Motor neuron (in vitro differentiated cells): ENCODE measurements around the gene FOXL3. TPM values are rescaled to one million over a fixed set of nuclear protein-coding genes. Genes with fewer than 3 reads are reported as not detected.

Source experiments
- ATAC-seq, 8 experiments: fragments of 200-7000 bp; cut with Tn5 transposase; replicated peaks in 6 of 8; 2 replicates each; pipeline ENCODE4 v1.8.0; 2021; ENCODE audit warnings: mild to moderate bottlenecking in 8 of 8, moderate library complexity in 8 of 8
- H3K27ac ChIP-seq, 2 donors: fragments of 250-450 bp; sonication (Bioruptor Pico); 2 replicates each; pipeline ENCODE4 v1.9.0; 2021; ENCODE audit warnings: antibody characterized with exemption in 2 of 2, mild to moderate bottlenecking in 2 of 2, moderate library complexity in 1 of 2
- H3K4me1 ChIP-seq, 2 donors: fragments of 250-450 bp; sonication (Bioruptor Pico); replicated peaks in 1 of 2; 2 replicates each; pipeline ENCODE4 v1.6.1; 2021; ENCODE audit warnings: antibody characterized with exemption in 2 of 2, mild to moderate bottlenecking in 2 of 2, moderate library complexity in 1 of 2
- H3K4me3 ChIP-seq, 5 donors: fragments of 250-450 bp; sonication (Bioruptor Pico); 2 replicates each; pipeline ENCODE4 v1.9.0; 2021; ENCODE audit warnings: antibody characterized with exemption in 5 of 5, mild to moderate bottlenecking in 5 of 5, moderate library complexity in 4 of 5
- WGBS, 10 experiments: fragments of 450-650 bp; shearing (Covaris generic); methylation state at CpG; one replicate each; pipeline ENCODE4 v1.0.0; 2022; 5-methylcytosine and 5-hydroxymethylcytosine counted together
- in situ Hi-C, 9 experiments: fragments of 400-800 bp; cut with MboI; loops; one replicate each; pipeline ENCODE4 v1.15.0; 2021; ENCODE audit warnings: low sequenced_read_pairs in 9 of 9, low pct_unique_long_range_greater_than_20kb in 2 of 9; ENCODE audit not compliant: unreplicated experiment in 9 of 9
- total RNA-seq, 8 experiments: library from RNA; unstranded; fragments of 300-600 nt; gene quantifications; 2 replicates each; pipeline versions ENCODE4 v1.2.3 to v1.2.4, GENCODE V29; 2022

FOXL3 gene
- total RNA-seq, 8 experiments from 2014 or later, result not detected

- Histone ChIP-seq H3K27ac (no peak overlapping the region), H3K4me1 (peaks cover 6 to 27% of the 10 kb centered on the region in 2 donors)
- 48 to 100% (median 77%) methylated on average over 1 to 22 of the region's 31 CpGs; no CpG with 5 or more reads in 3 of the 10 experiments for WGBS, 10 experiments
Measured at GRCh38 chr7:340200-340937, 50.4 kb downstream of the FOXL3 start.

More at GRCh38 chr7:340200-340937, 50.4 kb downstream of the FOXL3 start:
- peak in 1 of 8 experiments; percentile 51 for ATAC-seq
- in situ Hi-C loops, result no loop called here
- H3K4me3 ChIP-seq, result no peak overlapping the region

Other genes with a start within 250 kb of the FOXL3 start
- gene FAM20C, start 97.6 kb upstream of the FOXL3 start, total RNA-seq, result 10 to 100 TPM; 19.0 to 42.1 (median 22.9) TPM
- gene PDGFA, start 229.7 kb downstream of the FOXL3 start, total RNA-seq, result 10 to 100 TPM in 2 of 8 experiments, 1 to 10 TPM in 4, under 1 TPM in 2; 0.87 to 25.1 (median 1.9) TPM